GM12878 (cell line): ENCODE results near the gene PPP6R1. TPM values are rescaled to one million over a fixed set of nuclear protein-coding genes. Genes with fewer than 3 reads are reported as not detected.
A peak's percentile ranks its signal among the peaks of the same experiment; 100 is the strongest.

ENCODE experiments used
- ATAC-seq: fragments of 200-7000 bp; cut with Tn5 transposase; 3 replicates; pipeline ENCODE4 v1.9.1; 2020; ENCODE audit warnings: mild to moderate bottlenecking, moderate library complexity
- BruUV-seq: library from RNA; stranded (reverse); fragments of 400-500 nt; replicated peaks from 2 replicates; lab custom pipeline; 2021; lab: Mats Ljungman, UMichigan
- CTCF ChIA-PET: fragments of 300-600 bp; sonication (Branson Sonifier 250); formaldehyde crosslinking; extraction: SDS; loops from one replicate; lab custom pipeline; 2021; ENCODE audit warnings: inconsistent platforms; lab: Yijun Ruan, JAX
- POLR2A ChIA-PET: fragments of 350-600 bp; formaldehyde crosslinking; extraction: SDS; loops from one replicate; lab custom pipeline; 2021; ENCODE audit warnings: inconsistent platforms; lab: Charles Lee
- RAD21 ChIA-PET: fragments of 300-600 bp; sonication (Branson Sonifier 250); formaldehyde crosslinking; loops from one replicate; lab custom pipeline; 2023; ENCODE audit warnings: antibody characterized with exemption; ENCODE audit not compliant: unreplicated experiment; lab: Charles Lee
- SMC1A ChIA-PET: fragments of 300-600 bp; sonication (Branson Sonifier 250); formaldehyde crosslinking; loops from one replicate; lab custom pipeline; 2023; ENCODE audit not compliant: unreplicated experiment, uncharacterized antibody; lab: Charles Lee
- DNase-seq: peaks from one replicate; pipeline ENCODE4 v3.0.0-alpha.2; 2011; ENCODE audit warnings: low read depth, low spot score
- FAIRE-seq: peaks from 3 replicates; lab custom pipeline; 2011; peaks lifted over from hg19 to GRCh38; lab: Jason Lieb, UNC
- H2AFZ ChIP-seq: 2 replicates; pipeline ENCODE4 v1.6.0; 2011; ENCODE audit warnings: low read depth, low read length, control low read depth; ENCODE audit not compliant: control insufficient read depth
- H3K27ac ChIP-seq: 2 replicates; pipeline ENCODE4 v1.5.1; 2011; ENCODE audit warnings: control low read depth; ENCODE audit not compliant: control insufficient read depth, insufficient read depth
- H3K27me3 ChIP-seq, 2 experiments: replicated peaks in 1 of 2; 2 replicates each; pipeline versions ENCODE4 v1.6.0 to v1.6.1; 2011; ENCODE audit warnings: low read length in 1 of 2; ENCODE audit not compliant: control insufficient read depth in 2 of 2, insufficient read depth in 2 of 2
- H3K36me3 ChIP-seq, 2 experiments: 2 replicates each; pipeline ENCODE4 v1.5.1; 2011; ENCODE audit warnings: low read length in 1 of 2; ENCODE audit not compliant: control insufficient read depth in 2 of 2, insufficient read depth in 2 of 2
- H3K4me1 ChIP-seq: 2 replicates; pipeline ENCODE4 v1.6.1; 2011; ENCODE audit warnings: mild to moderate bottlenecking, low read length, moderate library complexity, mixed read lengths; ENCODE audit not compliant: control insufficient read depth, insufficient read depth
- H3K4me2 ChIP-seq: 2 replicates; pipeline ENCODE4 v1.6.0; 2011; ENCODE audit warnings: control low read depth; ENCODE audit not compliant: control insufficient read depth, insufficient read depth
- H3K4me3 ChIP-seq: fragments of 200-600 bp; sonication (generic); 2 replicates; pipeline ENCODE4 v1.5.1; 2016
- H3K79me2 ChIP-seq: 2 replicates; pipeline ENCODE4 v1.6.0; 2011; ENCODE audit warnings: low read length; ENCODE audit not compliant: control insufficient read depth, insufficient read depth
- H3K9ac ChIP-seq: 2 replicates; pipeline ENCODE4 v1.8.0; 2011; ENCODE audit warnings: low read length, control low read depth, mixed read lengths; ENCODE audit not compliant: control insufficient read depth, insufficient read depth
- H3K9me3 ChIP-seq: replicated peaks from 3 replicates; pipeline ENCODE4 v1.5.1; 2011; ENCODE audit warnings: mild to moderate bottlenecking, low read length; ENCODE audit not compliant: control insufficient read depth, insufficient read depth
- H4K20me1 ChIP-seq: 2 replicates; pipeline ENCODE4 v1.6.0; 2011; ENCODE audit not compliant: control insufficient read depth, insufficient read depth
- JUND ChIP-seq: IDR thresholded peaks from 2 replicates; pipeline ENCODE4 v1.6.1; 2012; ENCODE audit warnings: low read depth, mild to moderate bottlenecking, low read length, improper control_type of control experiment, moderate library complexity
- KLF5 ChIP-seq: fragments of 450-650 bp; IDR thresholded peaks from 2 replicates; pipeline ENCODE4 v1.6.1; 2014; ENCODE audit warnings: mild to moderate bottlenecking; ENCODE audit not compliant: partially characterized antibody
- LARP7 ChIP-seq: fragments of 450-650 bp; IDR thresholded peaks from 2 replicates; pipeline ENCODE4 v1.6.1; 2017; ENCODE audit warnings: mild to moderate bottlenecking
- MTA3 ChIP-seq: IDR thresholded peaks from 2 replicates; pipeline ENCODE4 v1.6.1; 2012; ENCODE audit warnings: low read length, inconsistent platforms, borderline replicate concordance
- NFYB ChIP-seq: IDR thresholded peaks from 2 replicates; pipeline ENCODE4 v1.6.1; 2011; ENCODE audit warnings: low read depth, mild to moderate bottlenecking, low read length, improper control_type of control experiment, moderate library complexity; ENCODE audit not compliant: insufficient read depth
- RB1 ChIP-seq: fragments of 450-650 bp; formaldehyde crosslinking; IDR thresholded peaks from 2 replicates; pipeline ENCODE4 v1.6.1; 2017; ENCODE audit warnings: mild to moderate bottlenecking, borderline replicate concordance
- RFX5 ChIP-seq: IDR thresholded peaks from 2 replicates; pipeline ENCODE4 v1.6.1; 2011; ENCODE audit warnings: low read depth, low read length, improper control_type of control experiment
- SMC3 ChIP-seq: IDR thresholded peaks from 2 replicates; pipeline ENCODE4 v1.6.1; 2011; ENCODE audit warnings: low read length, improper control_type of control experiment, borderline replicate concordance
- YY1 ChIP-seq: IDR thresholded peaks from 2 replicates; pipeline ENCODE4 v1.6.1; 2011; ENCODE audit warnings: low read depth, mild to moderate bottlenecking, low read length
- ZBED1 ChIP-seq: IDR thresholded peaks from 2 replicates; pipeline ENCODE4 v1.6.1; 2016; ENCODE audit warnings: borderline replicate concordance
- WGBS: methylation state at CpG from one replicate; pipeline ENCODE4 v1.1.6; 2016; ENCODE audit warnings: low lambda C conversion rate; ENCODE audit not compliant: insufficient replicate concordance, insufficient coverage; ENCODE audit errors: missing lambda C conversion rate; 5-methylcytosine and 5-hydroxymethylcytosine counted together
- in situ Hi-C: fragments of 300-500 bp; cut with MboI; formaldehyde crosslinking; loops from 9 replicates; pipeline ENCODE4 v1.14.3; 2018; ENCODE audit warnings: mixed read lengths
- intact Hi-C: fragments of 100-400 bp; cut with micrococcal nuclease; formaldehyde crosslinking; loops from one replicate; pipeline ENCODE4 v1.14.2; 2022; ENCODE audit not compliant: unreplicated experiment
- polyA plus RNA-seq, 11 experiments: library from polyadenylated mRNA; depleted of rRNA in 4 of 11; unstranded in 6 of 11; stranded (reverse) in 5 of 11; fragments of >200 nt; fragmentation: Nextera tagmentation in 4 of 11; fragmentation: Illumina TruSeq in 1 of 11; extraction: Ambion mirVana in 4 of 11; extraction: Trizol in 1 of 11; gene quantifications; 1 replicate in 1 of 11; 2 replicates in 10 of 11; pipeline versions ENCODE4 v1.2.1 to v1.2.3, GENCODE V29; 2011 to 2016; ENCODE audit warnings: inconsistent platforms in 2 of 11, missing spikeins in 2 of 11, low read depth in 1 of 11
- total RNA-seq, 4 experiments: library from RNA; depleted of rRNA in 3 of 4; stranded (reverse); fragments of >200 nt in 3 of 4; fragmentation: Illumina TruSeq in 1 of 4; extraction: Trizol in 1 of 4; gene quantifications; 2 replicates each; pipeline versions ENCODE4 v1.2.1 to v1.2.3, GENCODE V29; 2013 to 2021
- TF ChIP-seq, protein P1 (sequence below): fragments of 450-650 bp; IDR thresholded peaks from 2 replicates; pipeline ENCODE4 v1.6.1; 2018; ENCODE audit warnings: mild to moderate bottlenecking, low read depth, moderate library complexity; ENCODE audit not compliant: partially characterized antibody

The PPP6R1 gene
- total and polyA plus RNA-seq, 10 of the 15 experiments (the other 5 are each of a cell fraction or from before 2014, with no cell fraction given), result 0.80 to 173 (median 63.7) TPM

DNA sequence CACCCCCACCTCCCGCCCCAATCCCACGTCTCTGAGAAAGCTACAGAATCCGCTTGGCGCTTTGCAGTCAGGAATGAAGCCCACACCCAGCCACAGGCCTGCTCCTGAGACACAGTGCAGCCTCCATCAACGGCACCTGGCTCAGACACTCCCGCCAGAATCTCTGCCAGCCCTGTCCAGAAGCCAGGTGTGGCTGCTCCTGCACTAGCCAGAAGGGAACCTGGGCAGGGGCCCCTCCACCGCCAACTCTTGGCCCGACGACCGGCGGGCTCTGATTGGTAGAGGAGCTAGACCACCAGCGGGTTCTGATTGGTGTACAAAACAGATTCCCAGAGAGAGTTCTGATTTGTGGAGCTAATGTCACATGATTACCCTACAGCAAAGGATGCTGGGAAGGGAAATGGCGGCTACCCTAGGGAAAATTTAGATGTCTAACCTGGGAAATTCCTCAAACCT lies 2.9 kb upstream of the PPP6R1 start:
- Histone ChIP-seq H3K27me3 (no peaks in the 10 kb centered on the region), H3K4me3 (no peak overlapping the region), H3K4me2 (no peak overlapping the region), H2AFZ (no peak overlapping the region), H4K20me1 (peaks cover 7% of the 10 kb centered on the region; the same call in 1 of the 2 replicates)
- no peak for FAIRE-seq
- WGBS, result 96% methylated on average over 13 of the region's 13 CpGs
- no peak for TF ChIP-seq SMC3
- 0 out of 2 replicates have a peak, but pooled peaks have one; percentile 41 for TF ChIP-seq YY1
- TF ChIP-seq, all 136 proteins: peak for 1
- H3K79me2 ChIP-seq, result peaks cover 23% of the 10 kb centered on the region
- H3K9ac ChIP-seq, result no peak overlapping the region
- no TSS peak for BruUV-seq
- ChIA-PET RAD21 (no interaction called here), POLR2A (interaction anchor here (0.6 to 0.9 kb wide), 3 partner anchors 14 to 346 kb away, joined by 3 to 7 read pairs (median 3); no protein-coding TSS in a partner anchor), CTCF (interaction anchor here (1.1 kb wide), 1 partner anchor 215 kb away, joined by 3 read pairs; no protein-coding TSS in a partner anchor), SMC1A (interaction anchor here (3.1 kb wide), 1 partner anchor 15 kb away, joined by 25 read pairs; no protein-coding TSS in a partner anchor)
- peaks cover under 1% of the 10 kb centered on the region for H3K4me1 ChIP-seq
- no peak overlapping the region for H3K27ac ChIP-seq
- in situ Hi-C loops, result no loop called here
- H3K36me3 ChIP-seq, result no peaks in the 10 kb centered on the region; a peak in 2 of 4 replicates
- H3K9me3 ChIP-seq, result no peaks in the 10 kb centered on the region
- DNase-seq (no peak), ATAC-seq (no peak)
- intact Hi-C loops, result no loop called here

DNA sequence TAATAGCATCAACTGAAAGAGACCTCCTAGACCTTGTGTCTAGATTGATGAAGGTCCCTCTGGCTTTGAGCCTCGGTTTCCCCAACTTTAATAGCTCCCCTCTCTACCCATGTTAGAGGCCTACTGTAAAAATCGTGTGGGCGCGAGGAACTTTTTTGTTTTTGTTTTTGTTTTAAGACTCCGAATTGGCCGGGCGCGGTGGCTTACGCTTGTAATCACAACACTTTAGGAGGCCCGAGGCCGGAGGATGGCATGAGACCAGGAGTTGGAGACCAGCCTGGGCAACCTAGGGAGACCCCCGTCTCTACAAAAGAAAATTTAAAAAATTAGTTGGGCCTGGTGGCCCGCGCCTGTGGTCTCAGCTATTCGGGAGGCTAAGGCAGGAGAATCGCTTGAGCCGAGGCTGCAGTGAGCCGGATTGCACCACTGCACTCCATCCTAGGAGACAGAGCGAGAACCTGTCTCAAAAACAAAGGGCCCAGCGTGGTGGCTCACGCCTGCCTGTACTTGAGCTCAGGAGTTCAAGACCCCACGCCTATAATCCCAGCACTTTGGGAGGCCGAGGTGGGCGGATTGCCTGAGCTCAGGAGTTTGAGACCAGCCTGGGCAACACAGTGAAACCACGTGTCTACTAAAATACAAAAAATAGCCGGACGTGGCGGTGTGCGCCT lies 858 bp upstream of the PPP6R1 start:
- Histone ChIP-seq H3K9me3 (no peaks in the 10 kb centered on the region), H3K4me1 (peaks cover 7% of the 10 kb centered on the region), H3K27me3 (no peaks in the 10 kb centered on the region), H3K36me3 (no peaks in the 10 kb centered on the region; a peak in 2 of 4 replicates), H4K20me1 (peaks cover 7% of the 10 kb centered on the region; the same call in 1 of the 2 replicates), H3K27ac (peak overlapping the region; percentile 96), H3K9ac (peak overlapping the region; percentile 95), H3K4me3 (peak overlapping the region; percentile 95), H3K79me2 (peaks cover 43% of the 10 kb centered on the region), H3K4me2 (peak overlapping the region; percentile 90), H2AFZ (peak overlapping the region; percentile 97)
- intact Hi-C loops, result loop anchor here (1.0 to 10.0 kb wide), 2 partner anchors 17 to 125 kb away; partner anchors contain the start of genes RPL28 and TMEM238
- SMC1A ChIA-PET, result interaction anchor here (0.8 to 3.1 kb wide), 6 partner anchors 12 to 143 kb away, joined by 3 to 25 read pairs (median 5); partner anchors contain the start of genes HSPBP1, KMT5C and PPP1R12C
- RAD21 ChIA-PET, result interaction anchor here (0.8 to 1.8 kb wide), 7 partner anchors 9 to 125 kb away, joined by 3 to 13 read pairs (median 5); partner anchors contain the start of genes HSPBP1, KMT5C and TMEM238
- WGBS, result 32% methylated on average over 29 of the region's 29 CpGs
- in situ Hi-C loops, result no loop called here
- FAIRE-seq, result no peak
- CTCF ChIA-PET, result interaction anchor here (0.6 to 2.1 kb wide), 9 partner anchors 13 to 374 kb away, joined by 3 to 8 read pairs (median 4); partner anchors contain the start of gene TMEM238
- POLR2A ChIA-PET, result interaction anchor here (0.6 to 2.4 kb wide), 13 partner anchors 9 to 411 kb away, joined by 3 to 39 read pairs (median 3); partner anchors contain the start of genes HSPBP1, KMT5C and ZNF784
- no peak for ATAC-seq
- TSS peak; percentile 98 for BruUV-seq
- DNase-seq, result no peak
- TF ChIP-seq KLF5, result peak; percentile 15
- peak; percentile 37; the same call in 1 of the 2 replicates for TF ChIP-seq ZBED1
- TF ChIP-seq RFX5, result 0 out of 2 replicates have a peak, but pooled peaks have one; percentile 4
- TF ChIP-seq MTA3, result peak; percentile 62; the same call in 1 of the 2 replicates
- TF ChIP-seq JUND, result no peak
- 0 out of 2 replicates have a peak, but pooled peaks have one; percentile 10 for TF ChIP-seq RB1
- TF ChIP-seq LARP7, result 0 out of 2 replicates have a peak, but pooled peaks have one; percentile 6
- TF ChIP-seq NFYB, result no peak
- TF ChIP-seq, protein P1, sequence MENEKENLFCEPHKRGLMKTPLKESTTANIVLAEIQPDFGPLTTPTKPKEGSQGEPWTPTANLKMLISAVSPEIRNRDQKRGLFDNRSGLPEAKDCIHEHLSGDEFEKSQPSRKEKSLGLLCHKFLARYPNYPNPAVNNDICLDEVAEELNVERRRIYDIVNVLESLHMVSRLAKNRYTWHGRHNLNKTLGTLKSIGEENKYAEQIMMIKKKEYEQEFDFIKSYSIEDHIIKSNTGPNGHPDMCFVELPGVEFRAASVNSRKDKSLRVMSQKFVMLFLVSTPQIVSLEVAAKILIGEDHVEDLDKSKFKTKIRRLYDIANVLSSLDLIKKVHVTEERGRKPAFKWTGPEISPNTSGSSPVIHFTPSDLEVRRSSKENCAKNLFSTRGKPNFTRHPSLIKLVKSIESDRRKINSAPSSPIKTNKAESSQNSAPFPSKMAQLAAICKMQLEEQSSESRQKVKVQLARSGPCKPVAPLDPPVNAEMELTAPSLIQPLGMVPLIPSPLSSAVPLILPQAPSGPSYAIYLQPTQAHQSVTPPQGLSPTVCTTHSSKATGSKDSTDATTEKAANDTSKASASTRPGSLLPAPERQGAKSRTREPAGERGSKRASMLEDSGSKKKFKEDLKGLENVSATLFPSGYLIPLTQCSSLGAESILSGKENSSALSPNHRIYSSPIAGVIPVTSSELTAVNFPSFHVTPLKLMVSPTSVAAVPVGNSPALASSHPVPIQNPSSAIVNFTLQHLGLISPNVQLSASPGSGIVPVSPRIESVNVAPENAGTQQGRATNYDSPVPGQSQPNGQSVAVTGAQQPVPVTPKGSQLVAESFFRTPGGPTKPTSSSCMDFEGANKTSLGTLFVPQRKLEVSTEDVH, result peak; percentile 13
